ENCODE results near the gene RAI2.

The RAI2 gene

DNA sequence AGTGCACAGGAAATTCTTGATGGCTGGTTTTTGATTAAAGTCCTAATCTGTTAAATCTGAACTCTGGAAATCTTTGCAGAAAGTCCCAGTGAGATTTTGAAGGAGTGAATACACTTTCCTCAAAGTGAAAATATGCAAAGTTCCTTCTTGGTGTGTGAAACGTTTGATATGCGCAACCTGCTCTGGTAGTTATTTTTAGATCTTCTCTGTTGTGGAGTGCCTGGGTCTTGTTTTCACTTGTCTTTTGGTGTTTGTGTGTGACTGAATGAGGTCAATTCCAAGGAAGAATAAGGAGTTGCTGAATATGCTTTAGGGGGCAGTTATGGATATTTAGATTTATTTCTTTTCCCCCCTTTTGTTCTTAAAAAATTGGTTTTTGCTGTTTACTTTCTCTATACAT, 82.1 kb downstream of the RAI2 start:
- DNase-seq = no peak

DNA sequence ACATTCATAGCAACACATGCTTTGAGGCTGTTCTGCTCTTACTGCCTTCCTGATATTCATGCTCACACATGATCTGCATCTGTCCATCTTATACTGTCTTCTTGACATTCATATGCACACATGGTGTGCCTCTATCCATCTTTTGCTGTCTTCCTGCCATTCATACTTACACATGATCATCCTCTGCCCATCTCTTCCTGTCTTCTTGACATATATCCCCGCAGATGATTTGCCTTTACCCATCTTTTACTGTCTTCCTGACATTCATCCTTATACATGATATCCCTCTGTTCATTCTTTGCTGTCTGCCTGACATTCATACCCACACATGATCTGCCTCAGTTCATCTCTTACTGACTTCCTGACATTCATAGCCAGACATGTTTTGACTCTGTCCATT, 87.0 kb downstream of the RAI2 start:
- no peak for DNase-seq

DNA sequence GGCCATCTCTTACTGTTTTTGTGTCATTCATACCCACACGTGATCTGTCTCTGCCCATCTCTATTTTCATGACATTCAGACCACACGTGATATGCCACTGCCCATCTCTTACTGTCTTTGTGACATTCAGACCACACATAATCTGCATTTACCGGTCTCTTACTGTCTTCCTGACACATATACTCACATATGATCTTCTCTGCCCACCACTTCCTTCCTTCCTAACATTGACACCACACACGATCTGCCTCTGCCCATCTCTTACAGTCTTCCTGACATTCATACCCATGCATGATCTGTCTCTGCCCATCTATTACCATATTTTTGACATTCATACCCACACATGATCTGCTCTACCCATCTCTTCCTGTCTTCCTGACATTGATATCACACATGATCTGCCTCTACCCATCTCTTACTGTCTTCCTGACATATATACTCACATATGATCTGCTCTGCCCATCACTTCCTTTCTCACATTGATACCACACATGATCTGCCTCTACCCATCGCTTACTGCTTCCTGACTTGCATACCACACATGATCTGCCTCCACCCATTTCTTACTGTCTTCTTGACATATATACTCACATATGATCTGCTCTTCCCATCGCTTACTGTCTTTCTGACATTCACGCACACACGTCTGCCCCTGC, 87.7 kb downstream of the RAI2 start:
- no peak for DNase-seq

DNA sequence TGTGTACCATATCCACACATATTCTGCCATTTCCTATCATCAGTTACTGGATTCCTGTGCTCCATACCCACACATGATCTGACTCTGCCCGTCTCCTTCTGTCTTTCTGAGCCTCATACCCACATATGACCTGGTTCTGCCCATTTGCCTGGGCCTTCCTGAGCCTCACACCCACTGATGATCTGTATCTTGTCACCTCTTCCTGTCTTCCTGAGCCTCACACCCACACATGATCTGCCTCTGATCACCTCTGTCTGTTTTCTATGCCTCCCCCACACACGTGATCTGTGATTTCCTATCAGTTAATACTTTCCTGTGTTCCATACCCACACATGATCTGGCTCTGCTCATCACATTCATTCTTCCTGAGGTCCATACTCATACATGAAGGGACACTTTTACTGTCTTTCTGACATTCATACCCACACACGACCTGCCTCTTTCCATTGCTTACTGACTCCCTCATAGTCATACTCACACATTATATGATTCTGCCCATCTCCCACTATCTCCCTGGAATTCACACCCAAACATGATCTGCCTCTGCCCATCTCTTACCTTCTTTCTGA, 91.3 kb downstream of the RAI2 start:
- DNase-seq = no peak

DNA sequence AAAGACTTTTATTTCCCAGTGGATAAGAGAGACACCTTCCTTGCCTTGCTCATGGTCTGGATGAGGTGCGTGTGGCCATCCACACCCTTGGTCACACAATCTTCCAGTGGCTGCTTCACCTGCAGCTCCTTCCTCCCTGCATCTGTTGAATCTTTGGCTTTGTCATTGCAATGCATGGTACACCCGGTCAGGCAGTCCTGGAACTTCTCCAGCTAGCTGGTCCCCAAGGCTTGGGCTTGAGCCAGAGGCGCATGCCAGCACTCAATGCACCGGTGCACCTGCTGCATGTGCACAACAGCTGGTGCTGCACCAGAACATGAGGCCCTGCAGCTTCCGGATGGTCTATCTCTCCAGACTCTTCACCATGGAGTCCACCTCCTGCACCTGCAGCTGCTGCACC, 92.1 kb downstream of the RAI2 start:
- no peak for DNase-seq

DNA sequence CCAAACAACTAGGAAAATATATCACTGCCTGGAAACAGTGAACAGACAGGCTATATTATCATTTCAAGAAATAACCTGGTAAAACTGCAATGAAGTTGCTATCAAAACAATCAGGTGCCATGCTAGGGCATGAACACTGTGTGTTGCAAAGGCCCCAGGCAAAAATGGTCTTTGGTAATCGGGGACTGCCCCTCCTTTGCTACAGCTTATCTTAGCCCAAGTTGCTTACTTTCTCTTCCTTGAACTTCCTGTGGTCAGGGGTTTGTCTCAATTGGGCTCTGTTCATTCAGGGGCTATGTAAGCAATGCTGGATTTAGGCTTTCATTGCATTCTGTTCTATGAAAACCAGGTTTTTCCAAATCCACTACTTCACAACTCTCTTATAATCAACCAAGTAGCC, 93.4 kb downstream of the RAI2 start:
- no peak for DNase-seq

DNA sequence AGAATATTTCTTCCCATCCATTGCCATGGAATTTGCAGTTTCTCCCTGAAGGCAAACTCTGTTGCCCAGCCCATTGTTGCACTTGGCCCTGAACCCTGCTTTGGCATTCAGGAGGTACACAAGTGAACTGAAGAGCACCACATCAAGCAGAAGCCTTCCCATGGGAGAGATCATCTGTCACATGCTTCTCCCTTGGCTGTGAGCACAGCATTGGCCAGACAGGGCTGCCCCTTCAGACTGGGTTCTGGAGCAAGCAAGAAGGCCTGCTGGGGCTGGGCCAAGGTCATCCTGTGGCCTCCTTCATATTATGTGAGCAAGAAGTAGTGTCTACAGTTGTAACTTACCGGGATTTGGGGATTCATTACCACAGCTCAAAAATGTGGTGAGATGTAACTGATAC, 101.1 kb downstream of the RAI2 start:
- no peak for DNase-seq

DNA sequence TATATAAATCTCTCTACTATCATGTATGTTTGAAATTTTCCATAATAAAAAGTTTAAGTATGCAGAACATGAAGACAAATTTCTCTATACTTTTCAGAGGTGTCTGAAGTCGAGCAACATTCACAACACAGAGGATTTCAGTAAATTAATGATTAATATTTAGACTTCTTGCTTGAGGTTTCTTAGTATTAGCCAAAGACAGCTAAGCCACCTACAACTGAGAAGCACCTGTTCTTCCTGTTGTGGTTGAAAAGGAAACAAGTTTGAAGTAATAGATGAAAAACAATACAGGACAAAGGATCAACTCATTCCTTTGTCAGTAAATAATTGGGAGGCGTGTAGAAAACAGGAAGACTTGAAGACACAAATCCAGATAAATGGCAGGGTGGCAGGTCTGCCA, 102.7 kb downstream of the RAI2 start:
- DNase-seq = no peak

DNA sequence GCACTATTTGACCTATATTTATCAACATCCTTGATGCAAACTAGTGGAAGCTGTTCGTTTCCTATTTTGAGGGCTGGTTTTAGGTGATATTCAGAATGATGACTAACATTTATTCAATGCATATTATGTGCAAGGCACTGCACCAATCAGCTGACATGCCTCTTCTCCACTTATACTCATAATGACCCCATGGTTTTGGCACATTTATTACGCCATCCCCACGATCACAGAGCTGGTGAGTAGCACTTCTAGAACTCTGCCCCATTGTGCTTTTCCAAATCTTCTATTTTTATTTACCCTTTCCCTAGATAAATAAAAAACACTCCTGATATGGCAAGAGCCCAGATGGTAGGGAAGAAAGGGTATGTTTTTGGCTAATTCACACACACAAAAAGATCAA, 110.7 kb downstream of the RAI2 start:
- no peak for DNase-seq
